Measurements from ENCODE around the gene PON3. TPM values are rescaled to one million over a fixed set of nuclear protein-coding genes. Genes with fewer than 3 reads are reported as not detected.

PON3 gene
- total RNA-seq, 1 experiment from 2014 or later, result not detected

DNA sequence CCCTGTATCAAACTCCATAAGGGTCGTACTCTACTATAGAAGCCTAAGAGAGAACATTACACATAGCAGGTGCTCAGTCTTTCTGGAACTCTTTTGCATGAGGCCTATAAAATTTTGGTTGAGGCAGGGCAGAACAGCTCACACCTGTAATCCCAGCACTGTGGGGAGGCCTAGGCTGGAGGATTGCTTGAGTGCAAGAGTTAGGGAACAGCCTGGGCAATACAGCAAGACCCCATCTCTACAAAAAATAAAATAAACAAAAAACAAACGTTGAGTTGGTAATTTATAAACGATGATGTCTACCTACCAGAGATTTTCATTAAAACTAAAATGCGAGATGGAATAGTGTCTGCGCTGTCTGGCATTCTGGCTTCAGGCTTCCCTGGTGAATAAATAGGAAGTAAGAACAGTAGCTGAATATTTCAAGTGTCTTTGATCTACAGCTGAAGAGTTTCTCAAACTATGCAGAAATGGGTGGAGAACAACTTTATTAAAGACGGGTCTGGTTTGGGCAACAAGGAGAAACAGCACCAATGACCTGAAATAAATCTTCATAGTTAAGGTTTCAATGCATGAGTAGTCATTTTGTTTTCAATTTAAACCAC lies 37.9 kb upstream of the PON3 start:
- no peaks in the 10 kb centered on the region for H3K27me3 ChIP-seq (ENCODE audit: low read length)
- no peaks in the 10 kb centered on the region for H3K9me3 ChIP-seq (ENCODE audit: low read length)
- H3K27ac ChIP-seq (ENCODE audit: low read length), result no peak overlapping the region

DNA sequence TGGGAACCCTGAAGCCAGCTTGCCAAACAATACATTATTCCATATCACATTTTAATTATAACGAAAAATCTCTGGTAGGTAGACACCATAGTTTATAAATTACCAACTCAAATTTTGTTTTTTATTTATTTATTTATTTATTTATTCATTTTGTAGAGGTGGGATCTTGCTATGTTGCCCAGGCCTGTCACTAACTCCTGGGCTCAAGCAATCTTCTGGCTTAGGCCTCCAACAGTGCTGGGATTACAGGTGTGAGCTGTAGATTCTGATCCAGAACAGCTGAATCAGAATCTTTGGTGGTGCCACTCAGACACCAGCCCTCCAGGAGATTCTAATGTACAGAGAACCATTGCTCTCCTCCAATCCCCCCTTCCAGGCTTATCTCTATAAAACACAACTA lies 37.0 kb upstream of the PON3 start:
- no peak overlapping the region for H3K9ac ChIP-seq (ENCODE audit: low read length)
- no peak overlapping the region for H3K4me2 ChIP-seq (ENCODE audit: low read depth, low read length, poor library complexity, severe bottlenecking)
- H3K9me3 ChIP-seq (ENCODE audit: low read length), result no peaks in the 10 kb centered on the region
- no peaks in the 10 kb centered on the region for H3K27me3 ChIP-seq (ENCODE audit: low read length)
- no peak overlapping the region for H3K27ac ChIP-seq (ENCODE audit: low read length)
- no peaks in the 10 kb centered on the region for H4K20me1 ChIP-seq (ENCODE audit: insufficient read depth, low read depth, low read length)
- H3K9me2 ChIP-seq (replicated peaks; ENCODE audit: insufficient read depth, low read length), result no peaks in the 10 kb centered on the region
- no peaks in the 10 kb centered on the region for H3K79me2 ChIP-seq (ENCODE audit: low read length)
- no peaks in the 10 kb centered on the region for H3K4me1 ChIP-seq (ENCODE audit: low read length)
- no peaks in the 10 kb centered on the region for H3K36me3 ChIP-seq (ENCODE audit: insufficient read depth, low read length)
- DNase-seq, result no peak
- no peak overlapping the region for H3K4me3 ChIP-seq (ENCODE audit: low read length)
- H2AFZ ChIP-seq (ENCODE audit: low read length), result no peak overlapping the region

More for the DNA sequence above, 37.9 kb upstream of the PON3 start:
- no peak for DNase-seq
- Histone ChIP-seq H3K4me2 (ENCODE audit: low read depth, low read length, poor library complexity, severe bottlenecking) (no peak overlapping the region), H2AFZ (ENCODE audit: low read length) (no peak overlapping the region), H3K4me1 (ENCODE audit: low read length) (no peaks in the 10 kb centered on the region), H3K9ac (ENCODE audit: low read length) (no peak overlapping the region), H3K4me3 (ENCODE audit: low read length) (no peak overlapping the region), H4K20me1 (ENCODE audit: insufficient read depth, low read depth, low read length) (no peaks in the 10 kb centered on the region), H3K79me2 (ENCODE audit: low read length) (no peaks in the 10 kb centered on the region), H3K9me2 (replicated peaks; ENCODE audit: insufficient read depth, low read length) (no peaks in the 10 kb centered on the region), H3K36me3 (ENCODE audit: insufficient read depth, low read length) (no peaks in the 10 kb centered on the region)

DNA sequence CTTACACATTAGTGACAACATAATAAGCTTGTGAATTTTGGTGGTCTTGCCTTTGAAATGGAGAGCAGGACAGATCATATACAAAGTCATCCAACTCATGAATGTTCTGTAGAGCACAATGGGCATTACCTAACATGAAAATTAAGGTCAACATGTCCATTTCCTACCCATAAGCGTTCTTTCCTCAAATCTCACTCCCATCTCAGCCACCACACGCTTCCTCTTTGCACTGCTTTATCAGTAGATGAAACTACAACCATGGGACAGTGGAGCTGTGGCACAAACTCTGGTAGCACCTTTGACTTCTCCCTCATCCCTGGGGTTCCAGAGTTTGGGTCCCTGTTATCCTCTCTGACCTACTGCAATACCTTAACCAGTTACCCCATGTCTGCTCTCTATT lies 36.4 kb upstream of the PON3 start:
- H3K27ac ChIP-seq (ENCODE audit: low read length), result no peak overlapping the region
- no peak overlapping the region for H3K4me3 ChIP-seq (ENCODE audit: low read length)
- H3K9ac ChIP-seq (ENCODE audit: low read length), result no peak overlapping the region
- no peaks in the 10 kb centered on the region for H3K9me3 ChIP-seq (ENCODE audit: low read length)
- no peaks in the 10 kb centered on the region for H3K9me2 ChIP-seq (replicated peaks; ENCODE audit: insufficient read depth, low read length)
- no peaks in the 10 kb centered on the region for H3K27me3 ChIP-seq (ENCODE audit: low read length)
- no peak overlapping the region for H3K4me2 ChIP-seq (ENCODE audit: low read depth, low read length, poor library complexity, severe bottlenecking)
- no peak for DNase-seq
- no peak overlapping the region for H2AFZ ChIP-seq (ENCODE audit: low read length)
- H3K4me1 ChIP-seq (ENCODE audit: low read length), result no peaks in the 10 kb centered on the region
- H4K20me1 ChIP-seq (ENCODE audit: insufficient read depth, low read depth, low read length), result no peaks in the 10 kb centered on the region
- no peaks in the 10 kb centered on the region for H3K36me3 ChIP-seq (ENCODE audit: insufficient read depth, low read length)
- no peaks in the 10 kb centered on the region for H3K79me2 ChIP-seq (ENCODE audit: low read length)

DNA sequence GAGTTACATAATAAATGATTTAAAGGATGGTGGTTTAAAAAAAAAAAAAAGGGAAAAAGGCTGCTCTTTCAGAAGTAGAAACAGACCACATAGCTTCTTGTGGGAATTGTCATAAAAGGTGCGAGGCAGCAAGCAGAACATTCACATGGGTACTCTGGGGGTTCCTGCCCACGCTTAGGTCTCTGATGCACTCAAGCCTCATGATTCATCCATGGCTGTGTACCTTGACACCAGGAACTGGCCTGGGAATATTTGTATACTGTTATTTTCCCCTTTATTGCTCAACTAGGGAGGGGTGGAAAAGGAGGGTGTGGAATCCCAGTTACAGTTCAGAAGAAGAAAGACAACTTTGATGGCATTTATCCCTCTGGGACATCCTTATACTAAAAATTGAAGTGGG lies 34.7 kb upstream of the PON3 start:
- H2AFZ ChIP-seq (ENCODE audit: low read length), result no peak overlapping the region
- no peak for DNase-seq
- H3K9me2 ChIP-seq (replicated peaks; ENCODE audit: insufficient read depth, low read length), result no peaks in the 10 kb centered on the region
- no peaks in the 10 kb centered on the region for H3K36me3 ChIP-seq (ENCODE audit: insufficient read depth, low read length)
- H3K79me2 ChIP-seq (ENCODE audit: low read length), result no peaks in the 10 kb centered on the region
- H3K4me3 ChIP-seq (ENCODE audit: low read length), result no peak overlapping the region
- no peak overlapping the region for H3K9ac ChIP-seq (ENCODE audit: low read length)
- H3K4me1 ChIP-seq (ENCODE audit: low read length), result no peaks in the 10 kb centered on the region
- H3K9me3 ChIP-seq (ENCODE audit: low read length), result no peaks in the 10 kb centered on the region
- H4K20me1 ChIP-seq (ENCODE audit: insufficient read depth, low read depth, low read length), result no peaks in the 10 kb centered on the region
- no peaks in the 10 kb centered on the region for H3K27me3 ChIP-seq (ENCODE audit: low read length)
- H3K27ac ChIP-seq (ENCODE audit: low read length), result no peak overlapping the region
- H3K4me2 ChIP-seq (ENCODE audit: low read depth, low read length, poor library complexity, severe bottlenecking), result no peak overlapping the region

DNA sequence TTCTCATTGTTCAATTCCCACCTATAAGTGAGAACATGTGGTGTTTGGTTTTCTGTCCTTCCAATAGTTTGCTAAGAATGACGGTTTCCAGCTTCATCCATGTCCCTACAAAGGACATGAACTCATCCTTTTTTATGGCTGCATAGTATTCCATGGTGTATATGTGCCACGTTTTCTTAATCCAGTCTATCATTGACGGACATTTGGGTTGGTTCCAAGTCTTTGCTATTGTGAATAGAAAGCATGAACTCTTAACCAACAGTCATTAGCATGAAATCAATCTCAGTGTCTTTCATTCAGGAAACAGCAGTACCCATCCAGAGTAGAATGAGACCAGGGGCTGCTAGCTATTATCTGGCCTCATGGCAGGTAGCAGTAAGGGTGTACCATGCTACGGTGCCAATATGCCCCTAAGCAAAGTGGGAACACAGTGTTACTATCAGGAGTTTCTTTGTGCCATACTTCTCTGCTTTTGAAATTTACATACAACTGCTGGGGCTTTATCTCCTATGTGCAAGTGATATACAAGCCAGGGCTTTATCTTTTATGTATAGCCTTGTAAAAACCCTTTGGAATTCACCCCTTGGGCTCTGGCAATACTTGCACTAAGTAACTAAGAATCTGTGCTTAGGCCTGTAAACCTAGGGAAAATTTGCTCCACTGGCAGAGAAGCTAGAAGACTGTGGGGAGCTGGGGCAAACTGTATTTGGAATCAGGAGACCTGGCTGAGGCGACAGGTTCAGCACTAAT lies 33.2 kb upstream of the PON3 start:
- no peak overlapping the region for H3K27ac ChIP-seq (ENCODE audit: low read length)
- H4K20me1 ChIP-seq (ENCODE audit: insufficient read depth, low read depth, low read length), result no peaks in the 10 kb centered on the region
- no peaks in the 10 kb centered on the region for H3K79me2 ChIP-seq (ENCODE audit: low read length)
- H3K36me3 ChIP-seq (ENCODE audit: insufficient read depth, low read length), result no peaks in the 10 kb centered on the region
- no peak overlapping the region for H3K4me2 ChIP-seq (ENCODE audit: low read depth, low read length, poor library complexity, severe bottlenecking)
- no peak overlapping the region for H2AFZ ChIP-seq (ENCODE audit: low read length)
- no peaks in the 10 kb centered on the region for H3K4me1 ChIP-seq (ENCODE audit: low read length)
- no peak for DNase-seq
- H3K9me2 ChIP-seq (replicated peaks; ENCODE audit: insufficient read depth, low read length), result no peaks in the 10 kb centered on the region
- H3K9me3 ChIP-seq (ENCODE audit: low read length), result no peaks in the 10 kb centered on the region
- no peaks in the 10 kb centered on the region for H3K27me3 ChIP-seq (ENCODE audit: low read length)
- no peak overlapping the region for H3K4me3 ChIP-seq (ENCODE audit: low read length)
- no peak overlapping the region for H3K9ac ChIP-seq (ENCODE audit: low read length)

DNA sequence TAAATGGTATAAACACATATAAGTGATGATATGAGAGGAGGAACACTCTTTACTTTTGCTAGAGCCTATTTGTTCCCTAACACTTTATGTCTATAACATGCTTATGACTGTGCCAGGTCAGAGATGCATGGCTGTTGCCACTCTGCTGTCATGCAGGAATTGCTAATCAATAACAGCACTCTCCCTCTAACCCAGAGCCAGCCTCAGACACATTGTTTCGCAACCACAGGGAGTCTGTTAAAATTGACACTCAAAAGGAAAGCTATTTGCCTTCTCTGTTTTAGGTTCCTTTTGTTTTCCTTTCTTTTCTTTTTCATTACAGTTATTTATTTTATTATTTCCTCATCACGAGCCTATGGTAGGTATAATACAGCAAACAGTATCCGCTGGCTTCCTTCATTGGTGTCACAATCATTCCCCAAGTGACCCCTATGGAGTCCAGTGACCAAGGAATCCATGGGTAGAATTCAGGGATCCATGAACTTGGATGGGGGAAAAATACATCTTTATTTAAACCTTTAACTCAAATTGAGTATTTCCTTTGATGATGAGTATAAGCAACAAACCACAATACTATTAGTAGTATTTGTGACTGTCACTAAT lies 31.8 kb upstream of the PON3 start:
- Histone ChIP-seq H3K27me3 (ENCODE audit: low read length) (no peaks in the 10 kb centered on the region), H3K79me2 (ENCODE audit: low read length) (no peaks in the 10 kb centered on the region), H2AFZ (ENCODE audit: low read length) (no peak overlapping the region), H3K9ac (ENCODE audit: low read length) (no peak overlapping the region), H3K36me3 (ENCODE audit: insufficient read depth, low read length) (no peaks in the 10 kb centered on the region), H3K9me2 (replicated peaks; ENCODE audit: insufficient read depth, low read length) (no peaks in the 10 kb centered on the region), H3K27ac (ENCODE audit: low read length) (no peak overlapping the region), H3K4me3 (ENCODE audit: low read length) (no peak overlapping the region), H3K9me3 (ENCODE audit: low read length) (no peaks in the 10 kb centered on the region), H3K4me2 (ENCODE audit: low read depth, low read length, poor library complexity, severe bottlenecking) (no peak overlapping the region), H3K4me1 (ENCODE audit: low read length) (no peaks in the 10 kb centered on the region), H4K20me1 (ENCODE audit: insufficient read depth, low read depth, low read length) (no peaks in the 10 kb centered on the region)
- no peak for DNase-seq

DNA sequence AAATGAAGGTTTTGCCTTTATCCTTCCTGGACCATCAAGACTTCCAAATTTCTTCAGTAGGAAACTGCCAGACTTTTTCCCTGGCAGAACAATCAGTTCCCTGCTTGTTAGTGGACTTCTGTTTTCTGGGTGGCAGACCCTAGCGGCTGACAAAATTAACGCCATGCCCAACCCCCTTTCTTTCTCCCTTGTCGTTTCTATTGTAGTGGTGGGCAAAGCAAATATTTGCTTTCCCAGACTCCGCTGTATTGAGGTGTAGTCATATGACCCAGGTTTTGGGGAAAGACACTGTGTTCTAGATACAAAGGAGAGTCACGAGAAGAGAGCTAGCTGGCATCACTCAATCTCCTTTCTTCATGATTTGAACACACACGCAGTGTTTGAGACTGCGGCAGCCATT lies 31.0 kb upstream of the PON3 start:
- H3K27me3 ChIP-seq (ENCODE audit: low read length), result no peaks in the 10 kb centered on the region

DNA sequence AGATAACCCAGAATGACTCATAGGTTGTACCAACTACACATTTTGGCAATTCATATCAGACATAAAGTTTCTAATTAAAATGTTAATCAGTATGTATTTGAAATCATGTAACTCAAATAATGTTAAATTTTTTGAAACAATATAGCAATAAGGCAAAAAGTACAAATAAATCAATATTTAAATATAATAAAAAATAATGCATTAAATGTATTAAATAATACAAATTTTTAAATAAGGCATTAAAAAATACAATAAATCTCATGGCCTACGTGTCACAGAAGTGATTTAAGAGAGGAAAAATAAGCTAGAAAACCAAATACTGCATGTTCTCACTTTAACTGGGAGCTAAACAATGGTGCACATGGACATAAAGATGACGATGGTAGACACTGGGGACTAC lies 29.5 kb upstream of the PON3 start:
- no peaks in the 10 kb centered on the region for H3K9me2 ChIP-seq (replicated peaks; ENCODE audit: insufficient read depth, low read length)
- no peak overlapping the region for H3K4me3 ChIP-seq (ENCODE audit: low read length)
- no peak overlapping the region for H2AFZ ChIP-seq (ENCODE audit: low read length)
- H3K36me3 ChIP-seq (ENCODE audit: insufficient read depth, low read length), result no peaks in the 10 kb centered on the region
- H3K9me3 ChIP-seq (ENCODE audit: low read length), result no peaks in the 10 kb centered on the region
- no peaks in the 10 kb centered on the region for H3K4me1 ChIP-seq (ENCODE audit: low read length)
- no peak for DNase-seq
- H3K4me2 ChIP-seq (ENCODE audit: low read depth, low read length, poor library complexity, severe bottlenecking), result no peak overlapping the region
- H3K27ac ChIP-seq (ENCODE audit: low read length), result no peak overlapping the region
- H3K9ac ChIP-seq (ENCODE audit: low read length), result no peak overlapping the region
- H3K27me3 ChIP-seq (ENCODE audit: low read length), result no peaks in the 10 kb centered on the region
- H3K79me2 ChIP-seq (ENCODE audit: low read length), result no peaks in the 10 kb centered on the region
- no peaks in the 10 kb centered on the region for H4K20me1 ChIP-seq (ENCODE audit: insufficient read depth, low read depth, low read length)

More for the DNA sequence above, 31.0 kb upstream of the PON3 start:
- no peaks in the 10 kb centered on the region for H3K9me2 ChIP-seq (replicated peaks; ENCODE audit: insufficient read depth, low read length)
- H3K9ac ChIP-seq (ENCODE audit: low read length), result no peak overlapping the region
- no peak overlapping the region for H3K4me2 ChIP-seq (ENCODE audit: low read depth, low read length, poor library complexity, severe bottlenecking)
- no peak overlapping the region for H3K27ac ChIP-seq (ENCODE audit: low read length)
- no peaks in the 10 kb centered on the region for H3K9me3 ChIP-seq (ENCODE audit: low read length)
- H3K4me1 ChIP-seq (ENCODE audit: low read length), result no peaks in the 10 kb centered on the region
- no peaks in the 10 kb centered on the region for H4K20me1 ChIP-seq (ENCODE audit: insufficient read depth, low read depth, low read length)
- H2AFZ ChIP-seq (ENCODE audit: low read length), result no peak overlapping the region
- DNase-seq, result no peak
- no peaks in the 10 kb centered on the region for H3K36me3 ChIP-seq (ENCODE audit: insufficient read depth, low read length)
- H3K79me2 ChIP-seq (ENCODE audit: low read length), result no peaks in the 10 kb centered on the region
- no peak overlapping the region for H3K4me3 ChIP-seq (ENCODE audit: low read length)

Measured in Karpas-422 (cell line).